Stimulated activated naive CD8-positive, alpha-beta T cell treated with anti-CD3 and anti-CD28 coated beads, Interleukin-15, amount 100 ng/mL, for 72 hours (primary cell): ENCODE data around the gene SKIL.
"Not testable (repeated sequence)": the region's sequence is repeated elsewhere in the genome, so short reads cannot be mapped to it uniquely, and the experiment has no call there.

Source experiments
- ATAC-seq: fragments of 150-1000 bp; cut with Tn5 transposase; 2 replicates; pipeline ENCODE4 v1.10.0; 2021; ENCODE audit warnings: mild to moderate bottlenecking, moderate library complexity
- DNase-seq, 2 donors: peaks; one replicate each; pipeline ENCODE4 v3.0.0; 2021 to 2022
- H3K27ac Mint-ChIP-seq, 2 donors: one replicate each; pipeline ENCODE4 v1.8.0; 2022; ENCODE audit warnings: mild to moderate bottlenecking in 2 of 2, mixed read lengths in 2 of 2, moderate library complexity in 2 of 2
- H3K27me3 Mint-ChIP-seq: one replicate; pipeline ENCODE4 v1.8.0; 2022; ENCODE audit warnings: mixed read lengths
- H3K4me1 Mint-ChIP-seq: one replicate; pipeline ENCODE4 v1.8.0; 2022; ENCODE audit warnings: mild to moderate bottlenecking, mixed read lengths
- H3K4me3 Mint-ChIP-seq, 2 donors: one replicate each; pipeline ENCODE4 v1.8.0; 2022; ENCODE audit warnings: mild to moderate bottlenecking in 2 of 2, mixed read lengths in 2 of 2, moderate library complexity in 1 of 2
- H3K9me3 Mint-ChIP-seq, 2 donors: one replicate each; pipeline ENCODE4 v1.8.0; 2022; ENCODE audit warnings: mixed read lengths in 2 of 2

The SKIL gene

DNA sequence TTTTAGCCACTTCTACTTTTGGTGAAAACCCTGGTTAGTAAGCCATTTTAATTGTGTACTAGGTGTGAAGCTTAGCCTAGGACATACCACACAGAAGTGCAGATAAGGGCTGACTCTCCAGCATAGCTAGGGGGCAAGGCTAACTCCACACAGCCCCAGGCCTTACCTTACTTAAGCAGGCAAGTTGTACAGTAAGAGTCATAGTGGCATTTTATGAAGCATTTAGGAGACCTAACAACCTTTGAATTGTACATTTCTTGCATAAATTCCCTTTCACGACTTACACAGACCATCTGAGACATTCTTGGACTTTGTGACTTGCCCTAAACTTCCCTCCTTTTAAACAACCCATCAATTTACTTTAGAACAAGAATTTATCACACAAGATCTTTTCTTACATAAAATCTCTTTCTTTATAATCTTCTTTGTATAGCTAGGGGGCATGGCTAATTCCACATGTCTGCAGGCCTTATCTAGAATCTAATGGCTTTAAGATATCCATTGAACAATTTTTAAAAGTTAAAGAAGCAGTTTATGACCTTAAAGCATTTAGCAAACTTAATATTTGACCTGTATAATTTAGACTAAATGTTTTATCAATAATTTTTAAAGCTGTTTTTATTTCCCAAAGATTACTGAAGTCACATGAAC lies 18.7 kb upstream of the SKIL start:
- no peak overlapping the region for H3K4me3 Mint-ChIP-seq
- H3K4me1 Mint-ChIP-seq = no peaks in the 10 kb centered on the region
- DNase-seq (no peak), ATAC-seq (no peak)
- no peak overlapping the region for H3K27ac Mint-ChIP-seq
- H3K9me3 Mint-ChIP-seq = peaks cover 6% of the 10 kb centered on the region in 2 donors
- H3K27me3 Mint-ChIP-seq = no peaks in the 10 kb centered on the region

DNA sequence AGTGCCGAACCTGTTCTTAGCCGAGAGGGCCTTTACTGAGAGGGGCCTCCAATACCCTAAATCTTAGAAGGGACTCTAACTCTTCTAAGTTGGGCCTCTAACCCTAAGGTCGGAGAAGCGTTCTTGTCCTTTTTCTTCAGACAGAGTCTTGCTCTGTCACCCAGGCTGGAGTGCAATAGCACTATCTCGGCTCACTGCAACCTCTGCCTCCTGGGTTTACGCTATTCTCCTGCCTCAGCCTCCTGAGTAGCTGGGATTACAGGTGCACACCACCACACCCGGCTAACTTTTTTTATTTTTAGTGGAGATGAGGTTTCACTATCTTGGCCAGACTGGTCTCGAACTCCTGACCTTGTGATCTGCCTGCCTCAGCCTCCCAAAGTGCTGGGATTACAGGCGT lies 15.2 kb upstream of the SKIL start:
- H3K27ac Mint-ChIP-seq, ATAC-seq, DNase-seq, H3K4me1 Mint-ChIP-seq, H3K4me3 Mint-ChIP-seq, H3K9me3 Mint-ChIP-seq, H3K27me3 Mint-ChIP-seq: not testable (repeated sequence)

DNA sequence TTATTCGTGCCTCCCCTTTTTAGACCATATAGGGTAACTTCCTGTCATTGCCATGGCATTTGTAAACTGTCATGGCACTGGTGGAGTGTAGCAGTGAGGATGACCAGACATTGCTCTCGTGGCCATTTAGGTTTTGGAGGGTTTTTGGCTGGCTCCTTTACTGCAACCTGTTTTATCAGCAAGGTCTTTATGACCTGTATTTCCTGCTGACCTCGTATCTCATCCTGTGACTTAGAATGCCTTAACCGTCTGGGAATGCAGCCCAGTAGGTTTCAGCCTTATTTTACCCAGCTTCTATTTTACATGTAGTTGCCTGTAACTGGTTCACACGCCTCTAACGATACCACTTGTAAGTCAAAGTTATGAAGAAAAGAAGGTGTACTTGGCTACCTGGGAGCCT lies 13.7 kb upstream of the SKIL start:
- not testable (repeated sequence) for H3K27ac Mint-ChIP-seq, ATAC-seq, H3K4me1 Mint-ChIP-seq, H3K27me3 Mint-ChIP-seq, DNase-seq, H3K4me3 Mint-ChIP-seq, H3K9me3 Mint-ChIP-seq

DNA sequence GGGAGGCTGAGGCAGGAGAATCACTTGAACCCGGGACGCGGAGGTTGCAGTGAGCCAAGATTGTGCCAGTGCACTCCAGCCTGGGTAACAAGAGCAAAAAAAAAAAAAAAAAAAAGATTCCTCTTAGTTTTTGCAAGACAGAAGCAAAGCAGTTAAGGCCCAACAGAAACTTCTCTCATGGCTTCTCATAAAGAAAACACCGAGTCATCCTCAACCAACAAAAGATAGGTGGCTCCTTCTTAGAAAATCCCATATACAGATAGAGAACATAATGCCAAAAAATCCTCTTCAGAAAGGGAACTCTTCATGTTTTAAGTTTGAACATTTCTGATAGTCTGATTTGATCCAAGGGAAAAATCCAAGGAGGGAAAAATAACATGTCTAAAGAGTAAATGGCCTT lies 12.5 kb upstream of the SKIL start:
- no peaks in the 10 kb centered on the region for H3K9me3 Mint-ChIP-seq
- ATAC-seq (no peak), DNase-seq (no peak)
- peaks cover 6% of the 10 kb centered on the region for H3K4me1 Mint-ChIP-seq
- H3K27me3 Mint-ChIP-seq = no peaks in the 10 kb centered on the region
- no peak overlapping the region for H3K4me3 Mint-ChIP-seq
- H3K27ac Mint-ChIP-seq = no peak overlapping the region

DNA sequence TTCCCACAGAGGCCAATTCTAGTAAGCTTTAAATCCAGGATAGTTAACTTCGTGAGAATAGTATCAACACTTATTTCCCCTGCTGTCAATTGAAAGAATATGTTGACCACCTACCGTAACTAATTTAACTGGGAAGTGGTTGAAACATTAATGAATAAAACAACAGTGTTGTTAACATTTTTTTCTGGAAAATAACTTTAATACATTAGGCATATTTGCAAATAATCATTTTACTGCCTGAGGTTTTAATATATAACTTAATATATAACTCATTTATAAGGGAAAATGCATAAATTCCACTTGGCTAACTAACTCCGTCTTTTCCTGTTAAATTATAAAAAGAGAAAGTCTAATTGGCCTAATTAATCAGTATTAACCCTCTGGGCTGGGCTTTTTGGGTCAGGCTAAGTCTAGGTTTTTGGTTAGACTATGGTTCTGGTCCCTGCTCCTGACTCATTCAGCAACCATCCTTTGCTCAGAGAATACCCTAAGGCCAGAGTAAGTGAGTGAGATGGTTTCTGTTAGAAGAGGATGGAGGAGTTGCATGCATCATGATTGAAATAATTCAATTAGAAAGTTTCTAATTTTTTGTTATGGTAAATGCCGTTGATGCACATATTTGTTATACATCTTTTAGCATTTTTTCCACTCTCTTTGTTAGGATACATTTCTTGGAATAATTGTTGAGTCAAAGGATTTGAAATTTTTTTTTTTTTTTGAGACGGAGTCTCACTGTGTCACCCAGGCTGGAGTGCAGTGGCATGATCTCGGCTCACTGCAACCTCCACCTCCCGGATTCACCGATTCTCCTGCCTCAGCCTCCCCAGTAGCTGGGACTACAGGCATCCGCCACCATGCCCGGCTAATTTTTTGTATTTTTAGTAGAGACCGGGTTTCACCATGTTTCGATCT lies 10.8 kb upstream of the SKIL start:
- Mint-ChIP-seq H3K9me3 (no peaks in the 10 kb centered on the region), H3K4me1 (peaks cover 6% of the 10 kb centered on the region), H3K27me3 (no peaks in the 10 kb centered on the region), H3K27ac (no peak overlapping the region), H3K4me3 (no peak overlapping the region)
- DNase-seq (no peak), ATAC-seq (no peak)

DNA sequence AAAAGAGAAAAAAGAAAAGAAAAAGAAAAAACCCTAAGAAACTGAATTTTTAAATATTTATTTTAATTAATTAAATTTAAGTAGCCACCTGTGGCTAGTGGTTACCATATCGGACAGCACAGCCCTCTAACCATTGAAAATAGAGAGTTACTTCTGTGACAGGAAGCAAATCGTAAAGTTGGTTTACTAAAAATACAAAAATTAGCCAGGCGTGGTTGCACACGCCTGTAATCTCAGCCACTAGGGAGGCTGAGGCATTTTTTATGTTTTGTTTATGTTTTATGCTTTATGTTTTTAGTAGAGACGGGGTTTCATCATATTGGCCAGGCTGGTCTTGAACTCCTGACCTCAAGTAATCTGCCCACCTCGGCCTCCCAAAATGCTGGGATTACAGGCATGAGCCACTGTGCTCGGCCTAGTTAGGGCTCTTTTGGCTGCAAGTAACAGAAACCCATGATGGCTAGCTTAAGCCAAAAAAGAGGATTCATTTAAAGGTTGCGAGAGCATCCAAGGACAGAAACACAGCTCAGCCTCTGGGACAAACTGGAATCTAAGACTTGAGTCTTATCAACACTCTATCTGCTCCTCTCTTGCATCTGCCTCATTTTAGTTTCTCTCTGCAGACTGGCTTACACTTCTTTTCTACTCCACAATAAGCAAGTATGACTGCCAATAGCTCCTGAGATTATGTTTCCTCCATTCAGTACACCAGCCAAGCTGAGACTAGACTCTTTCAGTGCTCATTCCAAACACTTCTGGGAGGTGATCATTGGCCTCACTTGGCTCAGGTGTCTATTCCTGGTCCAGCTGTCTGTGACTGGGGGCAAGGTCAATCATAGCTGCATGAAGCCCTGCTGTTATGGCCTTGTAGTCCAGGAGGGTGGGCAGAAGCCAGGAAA lies 6.8 kb upstream of the SKIL start:
- H3K4me1 Mint-ChIP-seq = peaks cover 20% of the 10 kb centered on the region
- H3K27me3 Mint-ChIP-seq = peaks cover 7% of the 10 kb centered on the region
- ATAC-seq (no peak), DNase-seq (no peak)
- no peak overlapping the region for H3K4me3 Mint-ChIP-seq
- H3K27ac Mint-ChIP-seq = no peak overlapping the region
- no peaks in the 10 kb centered on the region for H3K9me3 Mint-ChIP-seq

DNA sequence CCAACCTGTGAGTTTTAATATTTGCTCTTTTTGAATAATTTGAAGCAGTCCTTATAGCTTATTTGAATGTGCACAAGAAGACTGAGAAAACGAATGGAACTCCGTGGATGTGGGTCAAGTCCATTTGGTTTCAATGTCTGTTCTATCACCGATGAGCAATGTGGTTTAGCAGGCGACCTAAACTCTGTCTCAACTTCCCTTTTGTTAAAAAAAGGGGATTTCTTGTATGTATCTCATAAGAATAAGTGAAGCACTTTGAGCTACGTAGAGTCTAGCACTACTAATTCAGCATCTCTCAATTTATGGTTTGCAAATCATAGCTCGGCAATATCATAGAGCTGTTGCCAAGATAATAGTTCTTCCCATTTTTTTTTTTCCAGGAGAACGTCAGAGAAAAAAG lies 4.6 kb upstream of the SKIL start:
- Mint-ChIP-seq H3K27ac (no peak overlapping the region), H3K4me3 (no peak overlapping the region), H3K9me3 (no peaks in the 10 kb centered on the region), H3K4me1 (peaks cover 28% of the 10 kb centered on the region), H3K27me3 (peaks cover 7% of the 10 kb centered on the region)
- no peak for ATAC-seq
- no peak for DNase-seq

DNA sequence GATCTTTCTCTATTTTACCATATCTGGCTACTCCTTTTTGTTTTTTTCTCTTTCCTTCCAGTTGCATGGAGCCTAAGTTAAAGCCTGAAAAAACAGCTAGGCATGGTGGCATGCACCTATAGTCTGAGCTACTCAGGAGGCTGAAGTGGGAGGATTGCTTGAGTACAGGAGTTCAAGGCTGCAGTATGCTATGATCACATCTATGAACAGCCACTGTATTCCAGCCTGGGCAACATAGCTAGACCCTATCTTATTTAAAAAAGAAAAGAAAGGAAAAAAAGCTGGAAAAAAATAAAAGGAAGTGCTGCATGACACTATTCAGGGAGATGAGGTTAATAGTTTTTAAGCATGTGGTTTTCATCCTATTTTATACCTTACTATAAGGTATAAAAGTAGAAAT lies 4.0 kb upstream of the SKIL start:
- H3K9me3 Mint-ChIP-seq = no peaks in the 10 kb centered on the region
- no peak overlapping the region for H3K27ac Mint-ChIP-seq
- H3K4me1 Mint-ChIP-seq = peaks cover 32% of the 10 kb centered on the region
- ATAC-seq (no peak), DNase-seq (no peak)
- H3K27me3 Mint-ChIP-seq = peaks cover 7% of the 10 kb centered on the region
- H3K4me3 Mint-ChIP-seq = no peak overlapping the region

DNA sequence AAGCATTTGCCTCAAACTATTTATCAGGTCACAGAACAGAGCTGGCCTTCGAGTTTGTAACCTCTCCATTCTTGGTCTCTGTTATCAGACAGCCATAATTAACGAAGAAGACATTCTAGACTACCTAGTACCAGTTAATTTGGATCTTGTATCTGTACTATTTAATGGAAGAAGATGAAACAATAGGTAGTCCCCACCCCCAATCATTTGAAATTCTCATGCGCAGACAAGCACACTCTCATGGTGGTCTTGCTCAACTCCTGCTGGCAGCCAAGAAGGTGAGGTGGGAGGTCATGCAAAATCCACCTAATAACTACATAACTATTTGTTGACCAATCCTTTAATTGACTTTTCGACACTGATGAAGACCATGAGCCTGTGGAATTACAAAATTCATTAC lies 2.8 kb upstream of the SKIL start:
- Mint-ChIP-seq H3K4me3 (no peak overlapping the region), H3K9me3 (no peaks in the 10 kb centered on the region), H3K4me1 (peaks cover 39% of the 10 kb centered on the region), H3K27ac (no peak overlapping the region), H3K27me3 (peaks cover 7% of the 10 kb centered on the region)
- ATAC-seq = no peak
- no peak for DNase-seq

DNA sequence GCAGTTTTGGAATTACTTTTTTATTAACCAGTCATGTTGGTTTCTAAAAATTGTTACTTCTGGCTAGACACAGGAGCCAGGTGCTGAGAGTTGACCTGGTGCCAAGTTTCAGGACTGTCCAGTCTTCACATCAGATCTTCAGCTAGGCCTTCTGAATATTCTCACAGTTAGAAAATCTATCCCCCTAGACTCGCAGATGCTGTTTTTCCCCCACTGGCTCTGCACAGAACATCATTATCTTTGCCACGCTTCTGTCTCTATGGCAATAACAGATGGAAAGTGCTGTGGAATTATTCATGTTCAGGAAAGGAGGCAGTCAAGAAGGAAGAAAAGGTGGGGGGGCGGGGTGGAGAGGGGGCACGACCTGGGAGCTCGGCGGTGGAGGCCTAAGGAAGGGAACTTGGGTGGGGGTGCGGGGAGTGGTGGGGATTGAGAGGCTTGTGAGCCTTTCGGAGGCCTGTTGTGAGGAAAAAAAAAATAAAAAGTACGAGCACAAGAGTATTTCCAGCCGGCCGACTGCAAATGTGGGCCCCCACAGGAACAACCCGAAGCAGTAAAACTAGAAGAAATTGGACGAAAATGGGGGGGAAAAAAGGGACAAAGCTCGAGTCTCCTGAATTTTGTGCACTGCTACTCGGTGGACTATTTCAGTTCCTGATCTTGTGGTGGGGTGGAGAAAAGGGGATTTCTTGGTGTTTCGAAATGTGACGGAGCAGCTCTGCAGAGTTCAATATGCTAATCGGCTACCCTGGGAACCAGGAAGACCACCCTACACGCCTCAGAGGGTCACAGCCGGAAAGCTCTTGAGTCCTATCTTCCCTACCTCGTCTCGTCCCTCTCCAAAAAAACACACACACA lies 1.5 kb upstream of the SKIL start:
- H3K4me1 Mint-ChIP-seq = peaks cover 44% of the 10 kb centered on the region
- DNase-seq = no peak
- peak overlapping the region; percentile 49 to 51 for H3K27ac Mint-ChIP-seq
- peaks cover 7% of the 10 kb centered on the region for H3K27me3 Mint-ChIP-seq
- no peak for ATAC-seq
- H3K9me3 Mint-ChIP-seq = no peaks in the 10 kb centered on the region
- peak overlapping the region; percentile 60 to 68 for H3K4me3 Mint-ChIP-seq

DNA sequence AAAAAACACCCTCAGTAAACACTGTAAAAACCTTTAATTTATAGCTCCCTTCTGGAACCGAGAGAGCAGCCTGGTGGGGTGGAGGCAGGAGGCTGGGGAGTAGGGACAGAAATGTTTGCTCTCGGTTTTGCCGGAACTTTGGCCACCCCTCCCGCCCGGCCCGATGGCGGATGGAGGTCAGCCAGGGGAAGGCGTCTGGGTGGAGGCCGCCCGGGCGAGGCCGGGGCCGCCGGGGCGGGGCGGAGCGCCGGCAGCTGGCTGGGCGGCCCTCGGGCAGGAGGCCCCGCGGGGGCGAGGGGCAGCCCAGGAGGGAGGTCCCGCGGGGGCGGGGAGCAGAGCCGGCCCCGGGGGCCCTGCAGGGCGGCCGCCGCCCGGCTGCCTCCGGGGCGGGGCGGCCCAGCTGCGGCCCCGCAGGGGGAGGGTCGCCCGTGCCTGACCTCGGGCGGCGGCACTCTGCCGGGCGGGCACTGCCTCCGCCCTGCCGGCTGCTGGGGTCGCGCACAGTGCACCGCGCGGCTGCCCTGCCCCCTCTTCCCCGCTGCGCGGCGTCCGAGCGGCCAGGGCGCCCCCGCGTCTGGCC lies 829 bp upstream of the SKIL start:
- Mint-ChIP-seq H3K27me3 (peaks cover 7% of the 10 kb centered on the region), H3K4me1 (peaks cover 51% of the 10 kb centered on the region), H3K9me3 (no peaks in the 10 kb centered on the region), H3K27ac (peak overlapping the region; percentile 49 to 51), H3K4me3 (peak overlapping the region; percentile 60 to 68)
- ATAC-seq (peak; percentile 65), DNase-seq (peak; percentile 71 to 72)

DNA sequence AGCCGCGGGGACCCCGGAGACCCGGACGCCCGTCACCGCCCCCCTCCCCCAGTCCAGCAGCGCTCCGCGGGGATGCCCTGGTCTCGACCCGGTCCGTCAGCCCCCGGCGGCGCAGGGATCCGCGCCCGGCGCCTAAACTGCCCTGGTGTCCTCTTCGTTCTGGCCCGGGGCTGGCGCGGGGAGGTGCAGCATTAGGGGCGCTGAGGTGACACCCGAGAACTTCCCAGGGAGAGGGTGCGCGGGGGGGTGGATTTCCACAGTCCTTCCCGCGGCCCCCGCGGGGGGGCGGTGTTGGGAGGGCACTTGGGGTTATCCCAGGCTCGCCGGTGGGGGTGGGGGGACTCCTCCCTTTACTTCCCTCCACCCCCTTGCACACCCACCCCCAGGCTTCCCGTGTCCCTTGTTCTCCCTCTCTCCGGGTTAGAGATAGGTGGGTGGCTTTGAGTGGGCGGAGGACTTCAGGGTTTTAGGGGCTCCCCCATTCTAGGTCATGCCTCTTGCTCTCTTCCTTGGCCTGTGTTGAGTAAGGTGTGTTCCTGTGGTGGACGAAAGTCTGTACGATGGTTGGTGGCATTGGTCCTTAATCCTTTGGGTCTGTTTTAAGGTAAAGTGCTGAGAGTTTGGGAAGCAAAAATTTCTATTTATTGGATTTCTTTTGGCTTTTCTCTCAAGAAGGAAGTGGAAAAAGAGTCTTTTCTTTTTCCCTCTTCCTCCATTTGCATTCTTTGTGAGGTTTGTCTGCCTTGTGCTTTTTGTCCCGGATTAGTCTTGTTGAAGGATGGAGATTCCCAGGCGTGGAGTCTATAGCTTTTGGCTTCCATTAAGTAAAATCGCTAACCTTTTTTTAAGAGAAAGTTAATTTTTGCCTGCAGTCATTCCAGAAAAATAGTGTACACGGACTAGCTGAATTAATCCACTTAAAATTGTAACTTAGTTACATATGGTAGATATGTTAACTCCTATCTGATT lies 811 bp downstream of the SKIL start:
- peak; percentile 72 to 78 for DNase-seq

DNA sequence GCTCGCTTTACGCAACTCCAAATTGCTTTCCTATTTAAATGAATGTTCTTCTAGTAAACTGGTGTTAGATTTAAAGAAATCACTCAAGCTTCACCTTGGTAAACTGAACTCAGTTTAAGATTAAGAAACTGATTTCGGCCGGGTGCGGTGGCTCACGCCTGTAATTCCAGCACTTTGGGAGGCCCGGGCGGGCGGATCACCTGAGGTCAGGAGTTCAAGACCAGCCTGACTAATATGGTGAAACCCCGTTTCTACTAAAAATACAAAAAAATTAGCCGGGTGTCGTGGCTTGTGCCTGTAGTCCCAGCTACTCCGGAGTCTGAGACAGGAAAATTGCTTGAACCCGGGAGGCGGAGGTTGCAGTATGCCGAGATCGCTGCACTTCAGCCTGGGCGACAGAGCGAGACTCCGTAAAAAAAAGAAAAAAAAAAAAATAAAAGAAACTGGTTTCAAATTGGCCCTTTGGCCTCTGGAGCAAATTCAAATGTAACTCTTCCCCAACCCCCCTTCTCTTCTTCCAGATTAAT lies 1.7 kb downstream of the SKIL start:
- H3K4me1 Mint-ChIP-seq = peaks cover 46% of the 10 kb centered on the region
- H3K27me3 Mint-ChIP-seq = peaks cover 7% of the 10 kb centered on the region
- H3K4me3 Mint-ChIP-seq = peak overlapping the region; percentile 89
- DNase-seq (no peak), ATAC-seq (no peak)
- no peaks in the 10 kb centered on the region for H3K9me3 Mint-ChIP-seq
- H3K27ac Mint-ChIP-seq = no peak overlapping the region

More for the DNA sequence above, 811 bp downstream of the SKIL start:
- Mint-ChIP-seq H3K4me1 (peaks cover 48% of the 10 kb centered on the region), H3K27me3 (peaks cover 7% of the 10 kb centered on the region), H3K4me3 (peak overlapping the region; percentile 89), H3K9me3 (no peaks in the 10 kb centered on the region), H3K27ac (peak overlapping the region; percentile 92 to 97)
- peak; percentile 40 for ATAC-seq
